Measurements from ENCODE around the gene GCM1.

Gene GCM1

DNA sequence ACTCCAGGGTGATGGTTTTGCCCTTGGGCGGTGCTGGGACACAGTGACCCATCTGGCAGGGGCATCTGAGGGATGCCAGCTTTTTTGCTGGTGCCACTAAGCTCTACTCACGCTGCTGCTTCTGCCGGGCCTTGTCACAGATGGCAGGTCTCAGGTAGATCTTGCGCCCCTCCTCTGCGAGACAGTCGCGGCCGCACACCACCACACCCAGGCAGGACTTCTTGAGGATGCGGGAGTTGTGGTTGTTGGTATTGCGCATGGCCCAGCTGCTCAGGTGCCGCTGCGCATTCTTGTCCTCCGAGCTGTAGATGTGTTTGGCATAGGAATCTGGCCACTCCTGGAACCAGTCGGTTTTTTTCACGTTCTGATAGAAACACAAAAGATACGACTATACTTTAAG lies 14.7 kb downstream of the GCM1 start:
- TF ChIP-seq TAF1 (IDR thresholded peaks at IDR 0.05; ENCODE audit: low read depth, low read length) (no peak), POU2F2 (IDR thresholded peaks at IDR 0.05; ENCODE audit: low read depth, low read length) (no peak), SPI1 (IDR thresholded peaks at IDR 0.05; ENCODE audit: low read depth, low read length) (no peak), PAX5 (IDR thresholded peaks at IDR 0.05; ENCODE audit: insufficient read depth, low read length, severe bottlenecking) (no peak), POLR2AphosphoS5 (IDR thresholded peaks at IDR 0.05; ENCODE audit: low read depth, low read length) (no peak), POLR2A (IDR thresholded peaks at IDR 0.05; ENCODE audit: low read depth, low read length) (no peak)
- no peak for FAIRE-seq

GRCh38 chr6:53130569-53131290 lies 17.9 kb downstream of the GCM1 start:
- no peak for TF ChIP-seq SPI1 (IDR thresholded peaks at IDR 0.05; ENCODE audit: low read depth, low read length)
- TF ChIP-seq TAF1 (IDR thresholded peaks at IDR 0.05; ENCODE audit: low read depth, low read length): no peak
- no peak for TF ChIP-seq POLR2AphosphoS5 (IDR thresholded peaks at IDR 0.05; ENCODE audit: low read depth, low read length)
- no peak for TF ChIP-seq PAX5 (IDR thresholded peaks at IDR 0.05; ENCODE audit: insufficient read depth, low read length, severe bottlenecking)
- no peak for TF ChIP-seq POLR2A (IDR thresholded peaks at IDR 0.05; ENCODE audit: low read depth, low read length)
- no peak for TF ChIP-seq POU2F2 (IDR thresholded peaks at IDR 0.05; ENCODE audit: low read depth, low read length)
- FAIRE-seq (no peak), DNase-seq (ENCODE audit: insufficient read length, low spot score) (no peak)

More for the DNA sequence above, 14.7 kb downstream of the GCM1 start:
- no peak for DNase-seq (ENCODE audit: insufficient read length, low spot score)

- no peak for TF ChIP-seq POLR2A (IDR thresholded peaks at IDR 0.05; ENCODE audit: low read depth, low read length)
- TF ChIP-seq PAX5 (IDR thresholded peaks at IDR 0.05; ENCODE audit: insufficient read depth, low read length, severe bottlenecking): no peak
- no peak for TF ChIP-seq POLR2AphosphoS5 (IDR thresholded peaks at IDR 0.05; ENCODE audit: low read depth, low read length)
- TF ChIP-seq TAF1 (IDR thresholded peaks at IDR 0.05; ENCODE audit: low read depth, low read length): no peak
- no peak for TF ChIP-seq SPI1 (IDR thresholded peaks at IDR 0.05; ENCODE audit: low read depth, low read length)
- TF ChIP-seq POU2F2 (IDR thresholded peaks at IDR 0.05; ENCODE audit: low read depth, low read length): no peak
- FAIRE-seq (no peak), DNase-seq (ENCODE audit: insufficient read length, low spot score) (no peak)
Measured at GRCh38 chr6:53128842-53129241, 19.8 kb downstream of the GCM1 start.

DNA sequence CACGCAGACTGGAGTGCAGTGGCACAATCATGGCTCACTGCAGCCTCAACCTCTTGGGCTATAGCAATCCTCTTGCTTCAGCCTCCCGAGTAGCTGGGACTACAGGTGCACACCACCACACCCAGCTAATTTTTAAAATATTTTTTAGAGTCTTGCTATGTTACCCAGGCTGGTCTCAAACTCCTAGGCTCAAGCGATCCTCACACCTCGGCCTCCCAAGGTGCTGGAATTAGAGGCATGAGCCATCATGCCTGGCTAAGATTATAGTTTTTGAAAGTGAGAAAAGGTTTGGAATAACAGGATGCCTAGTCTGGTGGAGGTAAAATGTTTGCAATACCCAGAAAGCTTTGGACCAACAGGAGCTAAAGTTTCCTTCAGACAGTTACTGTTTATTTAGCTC lies 23.4 kb downstream of the GCM1 start:
- no peak for DNase-seq (ENCODE audit: insufficient read length, low spot score)
- TF ChIP-seq POU2F2 (IDR thresholded peaks at IDR 0.05; ENCODE audit: low read depth, low read length) (no peak), POLR2A (IDR thresholded peaks at IDR 0.05; ENCODE audit: low read depth, low read length) (no peak), POLR2AphosphoS5 (IDR thresholded peaks at IDR 0.05; ENCODE audit: low read depth, low read length) (no peak), PAX5 (IDR thresholded peaks at IDR 0.05; ENCODE audit: insufficient read depth, low read length, severe bottlenecking) (no peak), TAF1 (IDR thresholded peaks at IDR 0.05; ENCODE audit: low read depth, low read length) (no peak), SPI1 (IDR thresholded peaks at IDR 0.05; ENCODE audit: low read depth, low read length) (no peak)
- no peak for FAIRE-seq

DNA sequence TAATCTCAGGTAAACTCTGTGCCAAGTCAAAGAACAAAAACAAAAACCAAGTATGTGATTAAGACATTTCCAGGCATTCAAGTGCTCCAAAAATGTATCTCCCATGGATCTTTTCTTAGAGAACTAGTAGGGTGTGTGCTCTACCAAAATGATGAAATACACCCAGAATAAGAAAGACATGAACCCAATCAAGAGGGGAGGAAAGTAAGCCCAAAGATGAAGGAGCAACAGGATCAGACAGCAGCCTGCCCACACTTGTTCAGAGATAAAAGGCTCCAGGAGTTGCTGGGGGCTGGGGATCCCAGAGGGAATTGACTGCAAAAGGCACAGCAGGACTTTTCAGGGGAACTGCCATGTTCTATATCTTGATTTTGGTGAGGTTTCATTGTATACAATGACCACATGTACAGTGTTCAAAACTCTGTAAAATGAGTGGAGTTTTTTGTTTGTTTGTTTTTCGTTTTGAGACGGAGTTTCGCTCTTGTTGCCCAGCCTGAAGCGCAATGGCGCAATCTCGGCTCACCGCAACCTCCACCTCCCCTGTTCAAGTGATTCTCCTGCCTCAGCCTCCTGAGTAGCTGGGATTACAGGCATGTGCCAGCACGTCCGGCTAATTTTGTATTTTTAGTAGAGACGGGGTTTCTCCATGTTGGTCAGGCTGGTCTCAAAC lies 24.4 kb downstream of the GCM1 start:
- no peak for FAIRE-seq
- no peak for DNase-seq (ENCODE audit: insufficient read length, low spot score)
- TF ChIP-seq POLR2AphosphoS5 (IDR thresholded peaks at IDR 0.05; ENCODE audit: low read depth, low read length) (no peak), SPI1 (IDR thresholded peaks at IDR 0.05; ENCODE audit: low read depth, low read length) (no peak), POU2F2 (IDR thresholded peaks at IDR 0.05; ENCODE audit: low read depth, low read length) (no peak), POLR2A (IDR thresholded peaks at IDR 0.05; ENCODE audit: low read depth, low read length) (no peak), TAF1 (IDR thresholded peaks at IDR 0.05; ENCODE audit: low read depth, low read length) (no peak), PAX5 (IDR thresholded peaks at IDR 0.05; ENCODE audit: insufficient read depth, low read length, severe bottlenecking) (no peak)

- FAIRE-seq: no peak
- TF ChIP-seq POLR2AphosphoS5 (IDR thresholded peaks at IDR 0.05; ENCODE audit: low read depth, low read length) (no peak), POU2F2 (IDR thresholded peaks at IDR 0.05; ENCODE audit: low read depth, low read length) (no peak), TAF1 (IDR thresholded peaks at IDR 0.05; ENCODE audit: low read depth, low read length) (no peak), POLR2A (IDR thresholded peaks at IDR 0.05; ENCODE audit: low read depth, low read length) (no peak), SPI1 (IDR thresholded peaks at IDR 0.05; ENCODE audit: low read depth, low read length) (no peak), PAX5 (IDR thresholded peaks at IDR 0.05; ENCODE audit: insufficient read depth, low read length, severe bottlenecking) (no peak)
- no peak for DNase-seq (ENCODE audit: insufficient read length, low spot score)
Measured at GRCh38 chr6:53119772-53120409, 28.8 kb downstream of the GCM1 start.

GRCh38 chr6:53119349-53119748 lies 29.3 kb downstream of the GCM1 start:
- no peak for TF ChIP-seq SPI1 (IDR thresholded peaks at IDR 0.05; ENCODE audit: low read depth, low read length)
- no peak for FAIRE-seq
- no peak for DNase-seq (ENCODE audit: insufficient read length, low spot score)

DNA sequence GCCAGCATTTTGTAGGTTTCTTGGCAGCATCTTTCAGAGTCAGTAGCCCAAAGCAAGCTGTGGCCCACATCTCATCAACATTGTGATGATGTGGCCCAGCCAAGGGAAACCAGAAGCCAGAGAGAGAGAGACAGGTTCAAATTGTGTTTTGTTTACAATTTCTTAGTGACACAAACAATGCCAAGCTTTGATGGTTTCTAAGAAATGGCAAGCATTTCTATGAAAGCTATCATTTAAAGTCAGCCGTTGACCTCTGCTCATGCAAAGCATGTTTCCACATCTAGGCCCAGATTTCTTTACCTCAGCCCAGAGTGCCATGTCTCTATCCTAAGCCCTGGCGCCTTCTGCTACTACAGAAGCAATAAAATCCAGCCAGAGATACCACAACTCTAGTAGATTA lies 32.9 kb downstream of the GCM1 start:
- DNase-seq (ENCODE audit: insufficient read length, low spot score): no peak
- TF ChIP-seq POU2F2 (IDR thresholded peaks at IDR 0.05; ENCODE audit: low read depth, low read length): no peak
- FAIRE-seq: no peak

DNA sequence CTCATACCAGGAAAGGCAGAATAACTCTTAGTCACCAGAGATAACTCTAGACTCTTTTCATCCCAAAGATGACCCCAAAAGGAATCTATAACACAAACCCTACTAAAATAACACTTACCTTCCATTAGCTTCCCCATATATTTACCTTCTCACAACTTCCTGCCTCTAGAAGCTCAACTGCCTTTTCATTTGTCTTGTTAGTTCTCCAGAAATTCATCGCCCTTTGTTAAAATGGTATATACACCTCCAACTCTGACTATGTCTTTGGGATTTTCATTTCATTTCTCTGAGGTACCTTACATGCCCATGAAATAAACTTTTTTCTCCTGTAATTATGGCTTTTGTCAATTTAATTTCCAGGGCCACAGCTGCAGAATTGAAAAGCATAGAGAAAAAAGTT lies 33.5 kb downstream of the GCM1 start:
- TF ChIP-seq SPI1 (IDR thresholded peaks at IDR 0.05; ENCODE audit: low read depth, low read length): no peak
- no peak for TF ChIP-seq POU2F2 (IDR thresholded peaks at IDR 0.05; ENCODE audit: low read depth, low read length)
- TF ChIP-seq POLR2AphosphoS5 (IDR thresholded peaks at IDR 0.05; ENCODE audit: low read depth, low read length): no peak
- TF ChIP-seq POLR2A (IDR thresholded peaks at IDR 0.05; ENCODE audit: low read depth, low read length): no peak
- no peak for TF ChIP-seq TAF1 (IDR thresholded peaks at IDR 0.05; ENCODE audit: low read depth, low read length)
- TF ChIP-seq PAX5 (IDR thresholded peaks at IDR 0.05; ENCODE audit: insufficient read depth, low read length, severe bottlenecking): no peak
- DNase-seq (ENCODE audit: insufficient read length, low spot score): no peak
- FAIRE-seq: no peak
